GM12872 (cell line): Measurements from ENCODE around the gene CH25H.

Source experiments
- TF ChIP-seq, protein P1 (sequence below): IDR thresholded peaks from 3 replicates; pipeline ENCODE4 v1.5.1; 2011; ENCODE audit warnings: low read depth, mild to moderate bottlenecking, low read length, moderate library complexity; ENCODE audit not compliant: insufficient read depth

The CH25H gene

GRCh38 chr10:89224739-89225443, 17.8 kb upstream of the CH25H start:
- TF ChIP-seq, protein P1, sequence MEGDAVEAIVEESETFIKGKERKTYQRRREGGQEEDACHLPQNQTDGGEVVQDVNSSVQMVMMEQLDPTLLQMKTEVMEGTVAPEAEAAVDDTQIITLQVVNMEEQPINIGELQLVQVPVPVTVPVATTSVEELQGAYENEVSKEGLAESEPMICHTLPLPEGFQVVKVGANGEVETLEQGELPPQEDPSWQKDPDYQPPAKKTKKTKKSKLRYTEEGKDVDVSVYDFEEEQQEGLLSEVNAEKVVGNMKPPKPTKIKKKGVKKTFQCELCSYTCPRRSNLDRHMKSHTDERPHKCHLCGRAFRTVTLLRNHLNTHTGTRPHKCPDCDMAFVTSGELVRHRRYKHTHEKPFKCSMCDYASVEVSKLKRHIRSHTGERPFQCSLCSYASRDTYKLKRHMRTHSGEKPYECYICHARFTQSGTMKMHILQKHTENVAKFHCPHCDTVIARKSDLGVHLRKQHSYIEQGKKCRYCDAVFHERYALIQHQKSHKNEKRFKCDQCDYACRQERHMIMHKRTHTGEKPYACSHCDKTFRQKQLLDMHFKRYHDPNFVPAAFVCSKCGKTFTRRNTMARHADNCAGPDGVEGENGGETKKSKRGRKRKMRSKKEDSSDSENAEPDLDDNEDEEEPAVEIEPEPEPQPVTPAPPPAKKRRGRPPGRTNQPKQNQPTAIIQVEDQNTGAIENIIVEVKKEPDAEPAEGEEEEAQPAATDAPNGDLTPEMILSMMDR = no peak

DNA sequence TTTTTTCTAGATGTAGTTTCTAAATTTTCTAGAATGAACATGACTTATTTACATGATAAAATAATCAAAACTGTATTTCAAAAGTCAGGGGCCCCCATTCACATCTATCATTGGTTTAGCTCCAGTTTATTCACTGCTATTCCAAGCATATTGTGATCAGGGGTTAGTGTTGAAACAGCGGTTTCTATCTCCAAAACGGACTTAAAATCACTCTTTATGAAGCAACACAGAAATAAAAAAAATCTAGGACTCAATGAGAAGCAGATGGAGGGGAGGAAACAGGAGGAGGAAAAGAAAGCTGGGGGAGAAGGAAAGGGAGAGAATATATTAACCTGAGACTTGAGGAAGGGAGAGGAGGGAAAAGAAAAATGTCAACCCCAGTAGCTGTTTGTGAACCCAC, 14.8 kb upstream of the CH25H start:
- TF ChIP-seq, protein P1 = no peak

DNA sequence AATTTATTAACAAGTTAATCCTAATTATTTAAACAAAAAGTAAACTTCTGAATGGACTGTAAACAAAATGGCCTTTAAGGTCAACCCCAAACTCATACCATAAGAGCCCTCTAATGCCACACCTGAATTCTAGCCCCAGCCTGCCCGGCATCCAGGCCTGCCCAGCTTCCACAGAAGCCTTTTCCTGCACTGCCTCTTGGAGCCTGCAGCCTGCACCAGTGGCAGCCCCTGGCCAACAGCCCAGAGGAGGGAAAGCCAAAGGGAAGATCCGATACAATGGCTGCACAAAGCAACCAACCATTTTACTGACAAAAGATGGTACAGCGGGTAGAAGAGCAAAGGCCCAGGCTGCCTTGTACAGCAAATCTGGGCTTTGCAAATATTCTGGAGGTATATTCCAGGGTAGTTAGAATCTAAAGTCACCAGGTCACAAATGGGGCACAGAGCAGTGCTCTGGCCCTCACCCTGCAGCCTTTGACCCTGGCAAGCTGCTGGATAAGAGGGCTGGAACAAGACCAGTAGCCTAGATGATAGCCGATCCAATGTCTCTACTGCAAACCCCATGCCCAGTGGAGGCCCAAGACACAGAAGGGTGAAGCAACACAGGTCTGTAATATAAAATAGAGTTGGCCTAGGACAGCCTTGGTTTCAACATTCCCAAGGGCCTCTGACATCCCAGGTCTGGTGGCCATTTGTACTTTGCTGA, 12.5 kb upstream of the CH25H start:
- TF ChIP-seq, protein P1 = no peak

DNA sequence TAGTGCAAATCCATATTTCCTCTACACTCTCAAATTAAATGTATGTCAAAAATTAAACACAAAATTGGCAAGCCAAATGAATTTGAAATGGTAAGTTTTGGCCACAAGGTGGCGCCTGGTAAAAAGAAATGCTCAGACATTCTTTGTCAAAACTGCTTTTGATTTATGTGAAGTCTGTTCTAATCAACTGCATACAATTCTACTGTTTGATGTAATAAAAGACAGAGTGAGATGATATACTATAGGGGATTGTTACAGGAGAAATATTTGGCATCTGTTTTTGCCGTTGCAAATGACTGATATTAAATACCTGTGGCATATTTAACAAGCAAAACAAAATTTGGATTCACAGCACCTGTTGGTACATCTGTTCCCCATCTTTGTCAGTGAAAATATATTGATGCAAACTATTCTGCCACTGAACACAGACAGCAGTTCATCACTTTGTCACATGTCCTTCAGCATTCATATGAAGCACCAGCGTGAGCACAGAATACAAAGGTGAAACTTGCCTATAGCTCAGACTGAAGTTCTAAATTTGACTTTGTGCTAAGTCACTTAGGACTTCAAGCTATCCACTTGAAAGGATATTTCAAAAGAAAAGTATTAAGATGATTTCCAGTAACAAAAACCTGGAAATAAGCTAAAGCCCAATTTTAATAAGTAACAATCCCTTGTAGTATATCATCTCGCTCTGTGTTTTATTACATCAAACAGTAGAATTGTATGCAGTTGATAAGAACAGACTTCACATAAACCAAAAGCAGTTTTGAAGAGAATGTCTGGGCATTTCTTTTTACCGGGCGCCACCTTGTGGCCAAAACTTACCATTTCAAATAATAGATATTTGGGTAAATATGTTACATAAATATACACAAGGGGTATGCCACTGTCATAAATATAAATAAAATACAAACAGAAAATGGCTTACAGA, 10.2 kb upstream of the CH25H start:
- TF ChIP-seq, protein P1 = peak; percentile 60

DNA sequence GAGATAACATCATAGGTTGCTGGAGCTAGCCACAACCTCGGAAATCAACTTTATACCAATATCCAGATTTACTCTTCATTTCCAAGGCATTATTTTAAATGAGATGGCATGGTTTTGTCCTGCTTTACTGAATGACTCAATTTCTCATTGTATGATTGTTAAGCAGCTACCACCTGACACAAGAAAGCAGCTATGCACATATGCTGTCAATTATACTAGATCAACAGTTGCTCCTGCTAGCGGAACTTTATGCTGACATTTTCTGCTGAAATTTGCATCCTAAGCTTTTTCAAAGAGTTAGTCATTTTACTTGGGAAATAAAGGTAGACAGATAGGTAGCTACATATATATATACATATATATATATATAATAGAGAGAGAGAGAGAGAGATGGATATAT, 8.9 kb upstream of the CH25H start:
- TF ChIP-seq, protein P1 = no peak

DNA sequence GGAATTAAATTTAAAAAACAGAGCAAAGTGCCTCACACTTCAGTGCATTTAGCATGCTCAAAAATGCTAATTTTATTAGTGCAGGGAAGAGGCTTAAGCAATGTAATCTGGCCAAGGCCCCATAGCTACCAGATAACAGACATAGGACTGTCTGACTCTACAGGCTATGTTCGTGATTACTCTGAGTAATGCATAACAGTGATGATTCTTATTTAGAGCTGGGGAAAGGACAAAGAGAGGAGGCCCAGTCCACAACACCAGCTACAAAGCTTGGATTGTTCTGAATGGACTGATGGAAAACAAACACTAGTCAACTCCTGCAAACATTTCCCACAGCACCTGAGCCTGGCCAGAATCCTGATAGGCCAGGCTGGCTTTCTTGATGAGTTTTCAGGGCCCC, 8.4 kb upstream of the CH25H start:
- TF ChIP-seq, protein P1 = no peak

GRCh38 chr10:89214566-89215165, 7.5 kb upstream of the CH25H start:
- TF ChIP-seq, protein P1 = no peak
